Measurements from ENCODE around the gene TMEM108. TPM values are rescaled to one million over a fixed set of nuclear protein-coding genes. Genes with fewer than 3 reads are reported as not detected.

TMEM108 gene
- total and polyA plus RNA-seq, 11 donors, result 0.14 to 2.8 (median 0.57) TPM

DNA sequence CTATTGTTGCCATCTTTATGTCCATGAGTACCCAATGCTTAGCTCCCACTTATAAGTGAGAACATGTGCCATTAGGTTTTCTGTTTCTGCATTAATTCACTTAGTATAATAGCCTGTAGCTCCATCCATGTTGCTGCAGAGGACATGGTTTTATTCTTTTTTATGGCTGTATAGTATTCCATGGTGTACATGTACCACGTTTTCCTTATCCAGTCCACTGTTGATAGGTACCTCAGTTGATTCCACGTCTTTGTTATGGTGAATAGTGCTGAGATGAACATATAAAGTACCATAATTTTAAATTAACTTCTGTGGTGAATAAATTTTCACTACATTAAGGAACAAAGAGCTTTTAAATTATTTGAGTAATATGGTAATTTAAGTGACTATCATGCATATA lies 211.3 kb downstream of the TMEM108 start:
- DNase-seq, result no peak
- intact Hi-C loops (cut with DNase I), result no loop called here
- ATAC-seq, result no peak

GRCh38 chr3:133254151-133254550 lies 216.0 kb downstream of the TMEM108 start:
- intact Hi-C loops (cut with DNase I), result no loop called here
- H3K27ac ChIP-seq, result no peak overlapping the region
- WGBS, 4 donors, result 94 to 97% (median 96%) methylated on average over 2 of the region's 2 CpGs
- H3K4me1 ChIP-seq, result peaks cover 0 to under 1% (median 0%) of the 10 kb centered on the region in 12 donors
- H3K9me3 ChIP-seq, result no peaks in the 10 kb centered on the region
- H3K27me3 ChIP-seq, result no peaks in the 10 kb centered on the region
- no peak overlapping the region for H3K4me3 ChIP-seq
- ATAC-seq, result no peak
- TF ChIP-seq CTCF (IDR thresholded peaks at IDR 0.05) (no peak), POLR2A (IDR thresholded peaks at IDR 0.05) (no peak)
- DNase-seq, result no peak
- H3K36me3 ChIP-seq, result no peaks in the 10 kb centered on the region

More for the DNA sequence above, 211.3 kb downstream of the TMEM108 start:
- 70 to 83% (median 73%) methylated on average over 2 of the region's 2 CpGs for WGBS, 4 donors
- Histone ChIP-seq H3K27me3 (no peaks in the 10 kb centered on the region), H3K36me3 (no peaks in the 10 kb centered on the region), H3K9me3 (no peaks in the 10 kb centered on the region), H3K4me1 (peaks cover 0 to 20% (median 6%) of the 10 kb centered on the region in 12 donors), H3K27ac (no peak overlapping the region), H3K4me3 (no peak overlapping the region)
- TF ChIP-seq POLR2A (IDR thresholded peaks at IDR 0.05) (no peak), CTCF (IDR thresholded peaks at IDR 0.05) (no peak)

DNA sequence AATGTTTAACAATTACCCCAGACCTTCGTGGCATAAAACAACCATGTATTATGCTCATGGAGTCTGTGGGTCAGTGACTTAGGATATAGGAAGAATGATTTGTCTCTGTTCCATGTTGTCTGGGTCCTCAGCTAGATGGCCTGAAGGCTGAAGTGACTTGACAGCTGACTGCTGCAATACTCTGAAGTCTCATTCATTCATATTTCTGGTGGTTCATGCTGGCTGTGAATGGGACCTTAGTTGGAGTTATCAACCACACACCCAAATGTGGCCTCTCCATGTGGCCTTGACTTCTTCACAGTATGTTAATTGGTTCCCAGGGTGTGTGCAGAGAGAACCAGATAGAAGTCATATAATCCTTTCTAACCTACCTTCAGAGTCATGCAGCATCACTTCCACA lies 216.5 kb downstream of the TMEM108 start:
- no peaks in the 10 kb centered on the region for H3K36me3 ChIP-seq
- H3K4me1 ChIP-seq, result no peaks in the 10 kb centered on the region
- DNase-seq (no peak), ATAC-seq (no peak)
- no peaks in the 10 kb centered on the region for H3K27me3 ChIP-seq
- H3K9me3 ChIP-seq, result no peaks in the 10 kb centered on the region
- TF ChIP-seq POLR2A (IDR thresholded peaks at IDR 0.05) (no peak), CTCF (IDR thresholded peaks at IDR 0.05) (no peak)
- intact Hi-C loops (cut with DNase I), result no loop called here
- H3K4me3 ChIP-seq, result no peak overlapping the region
- 70 to 86% (median 84%) methylated on average over 1 of the region's 1 CpG for WGBS, 4 donors
- H3K27ac ChIP-seq, result no peak overlapping the region

DNA sequence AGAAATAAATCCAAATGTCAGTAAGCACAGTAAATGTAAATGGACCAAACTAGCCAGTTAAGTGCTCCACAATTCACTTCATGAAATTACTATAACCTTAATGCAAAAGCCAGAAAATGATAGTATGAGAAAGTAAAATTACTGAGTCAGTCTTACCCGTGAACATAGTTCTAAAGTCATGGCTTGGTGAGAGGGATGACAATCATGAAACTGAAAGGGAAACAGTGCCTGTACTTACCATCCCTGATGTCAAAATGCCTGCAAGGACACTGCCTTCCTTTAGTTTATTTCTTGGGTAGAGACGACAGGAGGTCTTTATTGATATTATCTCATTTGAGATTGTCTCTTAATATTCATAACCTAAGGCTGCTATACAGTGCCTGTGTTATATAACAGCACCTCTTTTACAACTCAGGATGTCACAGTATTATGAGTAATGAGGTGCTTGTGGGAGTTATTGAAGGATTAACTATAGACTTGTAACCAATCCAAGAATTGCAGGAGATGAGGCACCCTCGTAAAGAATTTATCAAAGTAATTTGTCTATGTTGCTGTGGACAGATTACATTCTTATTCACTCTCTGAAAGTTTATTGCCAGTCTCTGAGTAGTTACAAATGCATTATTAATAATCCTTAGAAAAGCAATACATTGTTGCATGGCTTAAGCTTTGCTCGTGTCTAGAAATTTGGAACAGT lies 218.7 kb downstream of the TMEM108 start:
- Histone ChIP-seq H3K36me3 (no peaks in the 10 kb centered on the region), H3K9me3 (no peaks in the 10 kb centered on the region), H3K4me3 (no peak overlapping the region), H3K4me1 (no peaks in the 10 kb centered on the region), H3K27me3 (no peaks in the 10 kb centered on the region), H3K27ac (no peak overlapping the region)
- TF ChIP-seq CTCF (IDR thresholded peaks at IDR 0.05), result no peak
- TF ChIP-seq POLR2A (IDR thresholded peaks at IDR 0.05), result no peak
- WGBS, 4 donors, result 59 to 69% (median 66%) methylated on average over 4 of the region's 4 CpGs
- DNase-seq, result no peak
- no peak for ATAC-seq
- intact Hi-C loops (cut with DNase I), result no loop called here

Data from heart left ventricle (tissue), 16 donors.